ENCODE data around the gene ART4. TPM values are rescaled to one million over a fixed set of nuclear protein-coding genes. Genes with fewer than 3 reads are reported as not detected.

Gene ART4
- total and polyA plus RNA-seq, 2 donors (not counting 3 experiments of a cell fraction or from before 2014, with no cell fraction given) = 12.5 to 54.7 TPM

DNA sequence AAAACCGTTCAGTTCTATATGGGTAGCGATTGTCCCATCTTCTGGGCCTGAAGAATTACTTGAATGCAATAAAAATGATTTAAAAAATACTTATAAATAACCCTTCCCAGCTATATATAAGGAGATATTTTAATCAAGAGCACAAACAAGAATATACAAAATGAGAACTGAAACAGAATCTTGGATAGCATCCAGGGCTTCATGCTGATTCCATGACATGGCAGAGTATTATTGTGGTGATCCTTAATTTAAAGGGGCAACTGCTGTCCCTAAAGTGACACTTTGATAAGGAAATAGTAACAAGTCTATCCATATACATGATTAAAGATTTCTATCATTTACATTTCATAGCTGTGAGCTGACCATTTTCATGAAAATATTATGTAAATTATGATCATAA, 58.9 kb downstream of the ART4 start:
- POLR2A ChIA-PET = interaction anchor here (1.3 kb wide), 1 partner anchor 11 kb away, joined by 5 read pairs; a partner anchor contains a TSS
- DNase-seq (ENCODE audit: low read depth, low spot score) (no peak), FAIRE-seq (no peak)
- BruUV-seq (replicated peaks) = no TSS peak
- H3K4me1 ChIP-seq (ENCODE audit: control insufficient read depth, extremely low read depth, insufficient read depth, low read length) = no peaks in the 10 kb centered on the region
- dilution Hi-C loops (cut with MboI; ENCODE audit: extremely low pct_ligation_motif_present, low sequenced_read_pairs) (no loop called here), intact Hi-C loops (cut with micrococcal nuclease) (no loop called here)
- H3K9ac ChIP-seq (replicated peaks; ENCODE audit: extremely low read depth, insufficient read depth, low read length) = no peak overlapping the region
- H3K36me3 ChIP-seq (ENCODE audit: control insufficient read depth in 2 of 2, extremely low read depth in 1 of 2, insufficient read depth in 2 of 2, low read length in 2 of 2) = peaks cover 6 to 28% of the 10 kb centered on the region in 2 experiments
- no peaks in the 10 kb centered on the region for H3K9me3 ChIP-seq (replicated peaks; ENCODE audit: control insufficient read depth, insufficient read depth, low read length)
- CTCF ChIA-PET = interaction anchor here (1.4 to 2.2 kb wide), 3 partner anchors 10 to 13 kb away, joined by 3 to 11 read pairs (median 3); a partner anchor contains a TSS
- no peak overlapping the region for H2AFZ ChIP-seq (ENCODE audit: low read depth, low read length)
- no peaks in the 10 kb centered on the region for H3K9me1 ChIP-seq (replicated peaks; ENCODE audit: control insufficient read depth, extremely low read depth, insufficient read depth, low read length)
- H3K4me3 ChIP-seq (replicated peaks in 1 of 3; ENCODE audit: insufficient read depth in 1 of 3, low read depth in 1 of 3, low read length in 3 of 3) = no peak overlapping the region
- H3K79me2 ChIP-seq (ENCODE audit: control insufficient read depth, insufficient read depth, low read length) = no peaks in the 10 kb centered on the region
- TF ChIP-seq EZH2 (IDR thresholded peaks at IDR 0.05; ENCODE audit: borderline replicate concordance, low read depth, low read length, severe bottlenecking) (no peak), POLR2A (IDR thresholded peaks at IDR 0.05; ENCODE audit: low read depth, low read length) (no peak), JUN (IDR thresholded peaks at IDR 0.05; ENCODE audit: borderline replicate concordance, insufficient read depth, insufficient read length, low read depth) (no peak), POLR2AphosphoS5 (IDR thresholded peaks at IDR 0.05; ENCODE audit: insufficient read depth, low read depth, low read length) (no peak), CTCF (IDR thresholded peaks at IDR 0.05; ENCODE audit: extremely low read depth in 1 of 2, insufficient read depth in 1 of 2, low read depth in 1 of 2, low read length in 2 of 2) (no peak), MAX (IDR thresholded peaks at IDR 0.05; ENCODE audit: insufficient read depth, insufficient read length) (no peak), MYC (IDR thresholded peaks at IDR 0.05; ENCODE audit: low read depth, low read length) (no peak), FOS (IDR thresholded peaks at IDR 0.05; ENCODE audit: borderline replicate concordance, insufficient read depth, low read length) (no peak), GATA2 (IDR thresholded peaks at IDR 0.05; ENCODE audit: insufficient read depth, insufficient read length, low read depth, low read length) (no peak)
- H3K27me3 ChIP-seq (ENCODE audit: control insufficient read depth in 2 of 2, insufficient read depth in 2 of 2, low read length in 2 of 2) = no peaks in the 10 kb centered on the region
- H4K20me1 ChIP-seq (replicated peaks; ENCODE audit: control insufficient read depth, extremely low read depth, insufficient read depth, low read length) = no peaks in the 10 kb centered on the region
- no peak overlapping the region for H3K27ac ChIP-seq (ENCODE audit: insufficient read depth, low read depth, low read length)
- H3K4me2 ChIP-seq (ENCODE audit: insufficient read depth, low read length) = no peak overlapping the region
